Measurements from ENCODE around the gene TP53I11. TPM values are rescaled to one million over a fixed set of nuclear protein-coding genes. Genes with fewer than 3 reads are reported as not detected.

Gene TP53I11
- total and polyA plus RNA-seq, 2 donors (not counting 1 experiment from before 2014, with no cell fraction given) = 25.0 to 229 TPM

- Histone ChIP-seq H3K4me1 (ENCODE audit: control insufficient read depth in 2 of 2, insufficient read depth in 2 of 2, low read length in 2 of 2) (peaks cover 0 to 5% of the 10 kb centered on the region in 2 donors), H3K9ac (ENCODE audit: low read length) (no peak overlapping the region), H3K27ac (ENCODE audit: low read length in 2 of 2) (no peak overlapping the region), H3K79me2 (ENCODE audit: control insufficient read depth, insufficient read depth, low read length) (no peaks in the 10 kb centered on the region), H3K27me3 (replicated peaks in 1 of 4; ENCODE audit: control extremely low read depth in 1 of 4, control insufficient read depth in 3 of 4, insufficient read depth in 4 of 4, low read length in 3 of 4) (no peaks in the 10 kb centered on the region), H3K4me3 (ENCODE audit: control extremely low read depth in 1 of 5, extremely low read depth in 1 of 5, insufficient read depth in 1 of 5, low read depth in 2 of 5, low read length in 4 of 5) (no peak overlapping the region), H4K20me1 (ENCODE audit: control insufficient read depth, insufficient read depth, low read length, poor library complexity, severe bottlenecking) (no peaks in the 10 kb centered on the region), H2AFZ (ENCODE audit: insufficient read depth, low read depth, low read length, poor library complexity, severe bottlenecking) (no peak overlapping the region), H3K36me3 (replicated peaks in 1 of 2; ENCODE audit: control extremely low read depth in 1 of 2, control insufficient read depth in 1 of 2, extremely low read depth in 1 of 2, insufficient read depth in 2 of 2, low read length in 1 of 2) (no peaks in the 10 kb centered on the region), H3K9me3 (ENCODE audit: control extremely low read depth in 1 of 3, control insufficient read depth in 2 of 3, insufficient read depth in 1 of 3, low read length in 2 of 3) (no peaks in the 10 kb centered on the region), H3K4me2 (replicated peaks; ENCODE audit: low read depth, low read length, poor library complexity, severe bottlenecking) (no peak overlapping the region)
- Mint-ChIP-seq H3K4me1 (peaks cover 15% of the 10 kb centered on the region), H3K9me3 (ENCODE audit: insufficient read depth) (no peaks in the 10 kb centered on the region), H3K4me3 (no peak overlapping the region), H3K27me3 (peaks cover 3% of the 10 kb centered on the region), H3K27ac (no peak overlapping the region)
- no peak for ATAC-seq (ENCODE audit: low read depth)
- WGBS (ENCODE audit: insufficient coverage) = 88% methylated on average over 27 of the region's 35 CpGs
- intact Hi-C loops (cut with micrococcal nuclease) = no loop called here
- ChIA-PET POLR2A (no interaction called here), CTCF (interaction anchor here (2.4 kb wide), 1 partner anchor 26 kb away, joined by 6 read pairs; no protein-coding TSS in a partner anchor)
- TF ChIP-seq CTCF (IDR thresholded peaks at IDR 0.05) = no peak
- no peak for TF ChIP-seq EZH2 (IDR thresholded peaks at IDR 0.05; ENCODE audit: borderline replicate concordance, insufficient read depth, low read depth, low read length, poor library complexity, severe bottlenecking)
- DNase-seq = no peak
Measured at GRCh38 chr11:44957040-44957515, 6.4 kb upstream of the TP53I11 start.

DNA sequence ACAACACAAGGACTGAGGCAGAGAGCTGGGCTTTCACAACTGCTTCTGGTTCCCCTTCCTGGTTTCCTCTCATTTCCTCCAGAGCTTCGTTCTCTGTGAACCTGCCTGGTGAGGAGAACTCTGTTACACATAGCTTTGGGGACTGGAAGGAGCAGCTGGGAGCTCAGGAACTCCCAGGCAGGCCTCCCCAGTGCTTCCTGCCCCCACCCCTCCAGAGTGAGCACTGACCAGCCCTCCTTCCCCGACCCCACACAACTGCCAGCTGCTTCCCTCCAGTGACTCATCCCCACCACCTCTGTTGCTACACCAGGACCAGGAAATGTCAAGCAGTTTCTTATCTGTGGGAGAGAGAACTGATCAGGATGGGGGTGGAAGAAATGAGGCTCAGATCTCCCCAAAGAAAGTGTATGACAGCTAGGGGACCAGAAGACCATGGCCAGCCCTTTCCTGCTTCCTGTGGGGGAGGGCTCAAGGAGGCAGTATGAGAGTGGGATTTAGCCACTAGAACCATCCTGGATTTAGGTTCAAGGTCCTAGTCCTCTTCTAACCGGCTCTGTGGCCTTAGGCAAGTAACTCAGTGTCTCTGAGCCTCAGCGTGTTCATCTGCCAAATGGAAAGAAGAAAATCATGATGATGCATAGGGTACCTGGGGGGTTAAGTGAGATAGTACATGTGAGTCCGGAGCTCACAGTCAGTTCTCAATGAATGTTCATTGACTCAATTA is 4.5 kb upstream of the TP53I11 start:
- peaks cover 3 to 17% of the 10 kb centered on the region in 2 donors for H3K4me1 ChIP-seq (ENCODE audit: control insufficient read depth in 2 of 2, insufficient read depth in 2 of 2, low read length in 2 of 2)
- no peak overlapping the region for H3K4me3 ChIP-seq (ENCODE audit: control extremely low read depth in 1 of 5, extremely low read depth in 1 of 5, insufficient read depth in 1 of 5, low read depth in 2 of 5, low read length in 4 of 5)
- ChIA-PET CTCF (interaction anchor here (0.8 to 1.7 kb wide), 8 partner anchors 10 to 384 kb away, joined by 3 to 9 read pairs (median 3); no protein-coding TSS in a partner anchor), POLR2A (interaction anchor here (0.6 kb wide), 1 partner anchor 70 kb away, joined by 5 read pairs; no protein-coding TSS in a partner anchor)
- no peak for TF ChIP-seq CTCF (IDR thresholded peaks at IDR 0.05)
- no peak for TF ChIP-seq EZH2 (IDR thresholded peaks at IDR 0.05; ENCODE audit: borderline replicate concordance, insufficient read depth, low read depth, low read length, poor library complexity, severe bottlenecking)
- peaks cover 1% of the 10 kb centered on the region for H3K79me2 ChIP-seq (ENCODE audit: control insufficient read depth, insufficient read depth, low read length)
- no peak overlapping the region for H3K9ac ChIP-seq (ENCODE audit: low read length)
- H4K20me1 ChIP-seq (ENCODE audit: control insufficient read depth, insufficient read depth, low read length, poor library complexity, severe bottlenecking) = no peaks in the 10 kb centered on the region
- no peak overlapping the region for H3K4me2 ChIP-seq (replicated peaks; ENCODE audit: low read depth, low read length, poor library complexity, severe bottlenecking)
- H3K27me3 ChIP-seq (replicated peaks in 1 of 4; ENCODE audit: control extremely low read depth in 1 of 4, control insufficient read depth in 3 of 4, insufficient read depth in 4 of 4, low read length in 3 of 4) = no peaks in the 10 kb centered on the region
- no peak overlapping the region for H2AFZ ChIP-seq (ENCODE audit: insufficient read depth, low read depth, low read length, poor library complexity, severe bottlenecking)
- H3K27me3 Mint-ChIP-seq = peaks cover 3% of the 10 kb centered on the region
- no peaks in the 10 kb centered on the region for H3K9me3 Mint-ChIP-seq (ENCODE audit: insufficient read depth)
- no peak overlapping the region for H3K27ac ChIP-seq (ENCODE audit: low read length in 2 of 2)
- H3K27ac Mint-ChIP-seq = no peak overlapping the region
- H3K4me3 Mint-ChIP-seq = no peak overlapping the region
- no peaks in the 10 kb centered on the region for H3K36me3 ChIP-seq (replicated peaks in 1 of 2; ENCODE audit: control extremely low read depth in 1 of 2, control insufficient read depth in 1 of 2, extremely low read depth in 1 of 2, insufficient read depth in 2 of 2, low read length in 1 of 2)
- 88% methylated on average over 2 of the region's 5 CpGs for WGBS (ENCODE audit: insufficient coverage)
- H3K4me1 Mint-ChIP-seq = peaks cover 25% of the 10 kb centered on the region
- no peaks in the 10 kb centered on the region for H3K9me3 ChIP-seq (ENCODE audit: control extremely low read depth in 1 of 3, control insufficient read depth in 2 of 3, insufficient read depth in 1 of 3, low read length in 2 of 3)
- no peak for ATAC-seq (ENCODE audit: low read depth)
- intact Hi-C loops (cut with micrococcal nuclease) = no loop called here
- DNase-seq = no peak

Data from B cell (primary cell).